Aorta (tissue), 5 donors: ENCODE data around the gene NLGN3. TPM values are rescaled to one million over a fixed set of nuclear protein-coding genes. Genes with fewer than 3 reads are reported as not detected.

Experiments
- ATAC-seq: fragments of 200-7000 bp; cut with Tn5 transposase; one replicate; pipeline ENCODE4 v1.9.1; 2022; ENCODE audit warnings: moderate library complexity; ENCODE audit not compliant: low FRiP score
- DNase-seq, 2 donors: peaks; one replicate each; pipeline ENCODE4 v3.0.0-alpha.2; 2020
- H3K27ac ChIP-seq, 2 donors: one replicate each; pipeline ENCODE4 v1.5.1; 2013; ENCODE audit warnings: low read length in 2 of 2, mild to moderate bottlenecking in 2 of 2, moderate library complexity in 2 of 2, control low read depth in 1 of 2, inconsistent platforms in 1 of 2, low read depth in 1 of 2
- H3K27me3 ChIP-seq, 2 donors: one replicate each; pipeline ENCODE4 v1.6.1; 2013; ENCODE audit warnings: control low read depth in 1 of 2, low read length in 1 of 2, mild to moderate bottlenecking in 1 of 2, moderate library complexity in 1 of 2; ENCODE audit not compliant: insufficient read depth in 2 of 2, control insufficient read depth in 1 of 2
- H3K36me3 ChIP-seq, 2 donors: one replicate each; pipeline ENCODE4 v1.6.1; 2013; ENCODE audit warnings: control low read depth in 1 of 2, low read length in 1 of 2, mild to moderate bottlenecking in 1 of 2; ENCODE audit not compliant: insufficient read depth in 2 of 2, control insufficient read depth in 1 of 2
- H3K4me1 ChIP-seq, 2 donors: one replicate each; pipeline ENCODE4 v1.6.1; 2013; ENCODE audit warnings: low read length in 2 of 2, control low read depth in 1 of 2, mild to moderate bottlenecking in 1 of 2, moderate library complexity in 1 of 2; ENCODE audit not compliant: insufficient read depth in 2 of 2, control insufficient read depth in 1 of 2
- H3K4me3 ChIP-seq, 2 donors: one replicate each; pipeline ENCODE4 v1.5.1; 2013; ENCODE audit warnings: low read length in 2 of 2, control low read depth in 1 of 2, mild to moderate bottlenecking in 1 of 2
- H3K9me3 ChIP-seq: one replicate; pipeline ENCODE4 v1.6.1; 2013; ENCODE audit warnings: mild to moderate bottlenecking, low read length; ENCODE audit not compliant: control insufficient read depth
- WGBS, 2 donors: extraction: QIAGEN DNeasy Blood & Tissue Kit; methylation state at CpG; one replicate each; pipeline ENCODE4 v1.1.7; 2013; 5-methylcytosine and 5-hydroxymethylcytosine counted together
- intact Hi-C, 2 donors: fragments of 100-400 bp; cut with DNase I; formaldehyde crosslinking; loops; one replicate each; pipeline versions ENCODE4 v1.14.2 to v1.15.0; 2022
- long read RNA-seq, 2 donors: library from polyadenylated mRNA; unstranded; transcript quantifications; one replicate each; pipeline ENCODE4 v2.0.0, GENCODE V29; 2020 to 2021
- polyA plus RNA-seq, 2 donors: library from polyadenylated mRNA; stranded (reverse); fragments of 200-250 nt; gene quantifications; one replicate each; pipeline ENCODE4 v1.2.3, GENCODE V29; 2013
- total RNA-seq, 2 donors: library from RNA; stranded (reverse); fragmentation: NEBNext Ultra II Directional; extraction: Animal tissue kit (Norgen Biotek cat#: 25700); gene quantifications; one replicate each; pipeline ENCODE4 v1.2.1, GENCODE V29; 2021
- donor health status: healthy with polysubstance abuse.
- donor health status: Bipolar disorder and iron deficiency.
- donor health status: DM: no; HTN: no; CAD: no.
- donor health status: DM: no; HTN: no; CAD: no.
- donor health status: DM: yes; HTN: yes; CAD: no.

Gene NLGN3
- total RNA-seq (1 to 10 TPM; 1.5 to 4.5 TPM), polyA plus RNA-seq (1 to 10 TPM in 1 of 2 donors, under 1 TPM in 1; 0.63 to 1.2 TPM)
- long read RNA-seq, donor 1, partial matches to known transcripts: 0 of 3 reads
- long read RNA-seq, donor 1, other reads (novel, unspliced or antisense): 3 of 3 reads
- long read RNA-seq, donor 2, partial matches to known transcripts: 0 of 3 reads
- long read RNA-seq, donor 2, other reads (novel, unspliced or antisense): 3 of 3 reads

DNA sequence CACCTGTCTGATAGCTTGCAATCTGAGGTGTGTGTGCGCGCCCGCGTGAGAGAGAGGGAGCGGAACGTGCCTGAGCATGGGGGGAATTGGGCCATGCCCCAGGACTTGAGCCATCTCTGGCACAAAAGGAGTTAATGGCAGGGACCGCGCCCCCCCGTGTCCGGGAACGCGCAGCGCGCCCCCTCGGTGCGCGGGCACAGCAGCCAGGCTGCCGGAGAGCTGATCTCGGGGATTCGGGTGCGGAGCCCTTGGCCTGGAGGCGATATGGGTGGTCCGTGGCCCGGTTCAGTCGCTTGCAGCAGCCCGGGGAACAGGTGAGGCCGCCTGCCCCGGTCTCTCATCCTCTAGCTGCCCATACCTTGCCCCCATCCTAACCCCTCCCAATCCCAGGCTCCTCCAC is at the start of gene NLGN3:
Gene NLGN3 (plus strand): TSS at position 191 of the 400 bp plus-strand sequence. CDS start 2,909 bp downstream, outside the sequence.
- peaks cover 0 to 2% of the 10 kb centered on the region in 2 donors for H3K4me1 ChIP-seq
- intact Hi-C loops: no loop called here
- peaks cover 0 to 6% of the 10 kb centered on the region in 2 donors for H3K36me3 ChIP-seq
- peak within 1 kb of the TSS in 1 of 2 donors; percentile 6 for H3K4me3 ChIP-seq
- H3K27me3 ChIP-seq: no peaks in the 10 kb centered on the region
- DNase-seq (no peak), ATAC-seq (no peak)
- no peak within 1 kb of the TSS for H3K27ac ChIP-seq
- 3 to 30% methylated on average over 28 of the region's 28 CpGs for WGBS, 2 donors
- H3K9me3 ChIP-seq: no peaks in the 10 kb centered on the region

DNA sequence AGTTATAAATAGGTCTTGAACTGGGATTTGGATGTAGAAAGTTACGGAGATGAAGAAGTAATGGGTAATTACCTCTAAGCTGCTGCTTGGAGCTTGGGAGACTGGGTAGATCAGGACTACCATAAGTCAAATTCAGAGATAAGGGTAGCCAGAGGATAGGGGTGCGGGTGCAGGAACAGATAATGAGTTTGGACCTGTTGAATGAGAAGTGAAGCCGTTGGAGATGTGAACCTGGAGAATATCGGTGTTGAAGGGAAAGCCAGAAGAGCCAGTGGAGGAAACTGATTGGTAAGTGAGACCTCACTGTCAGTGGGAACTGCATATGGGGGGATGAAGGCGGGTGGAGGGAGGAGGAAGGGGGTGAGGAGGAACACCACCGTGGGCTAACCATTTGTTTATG is 49.6 kb upstream of the NLGN3 start:
- Histone ChIP-seq H3K4me3 (peak overlapping the region in 1 of 2 donors; percentile 52), H3K27me3 (no peaks in the 10 kb centered on the region), H3K27ac (no peak overlapping the region), H3K9me3 (no peaks in the 10 kb centered on the region), H3K4me1 (no peaks in the 10 kb centered on the region), H3K36me3 (no peaks in the 10 kb centered on the region)
- intact Hi-C loops: no loop called here
- DNase-seq (no peak), ATAC-seq (no peak)
- WGBS, 2 donors: 19 to 33% methylated on average over 6 of the region's 6 CpGs

DNA sequence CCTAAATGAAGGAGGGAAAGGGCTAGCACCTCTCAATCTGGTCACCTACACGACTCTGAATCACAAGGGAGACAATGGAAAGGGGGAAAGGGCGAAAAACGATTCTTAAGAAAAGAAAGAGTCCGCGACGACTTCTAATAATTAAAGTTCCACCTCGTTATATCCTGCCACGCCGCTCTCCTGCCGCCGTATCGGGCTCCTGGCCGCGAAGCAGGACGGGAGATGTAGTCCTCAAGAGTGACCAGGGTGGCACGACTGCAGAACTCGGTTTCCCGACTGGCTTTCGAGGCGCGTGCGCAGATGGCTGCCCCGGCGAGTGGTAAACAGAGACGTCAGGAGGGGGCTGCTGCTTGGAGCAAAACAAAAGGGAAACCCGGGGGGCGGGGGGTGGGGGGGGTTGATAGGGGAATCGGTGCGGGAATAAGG is 49.1 kb upstream of the NLGN3 start, which contains the start of gene FOXO4:
Gene FOXO4 (plus strand): TSS at position 297 of the 426 bp plus-strand sequence. CDS start 678 bp downstream, outside the sequence.
- Histone ChIP-seq H3K4me3 (peak within 1 kb of the TSS; percentile 52 to 66), H3K9me3 (no peaks in the 10 kb centered on the region), H3K4me1 (no peaks in the 10 kb centered on the region), H3K27ac (peak within 1 kb of the TSS in 1 of 2 donors; percentile 52), H3K36me3 (no peaks in the 10 kb centered on the region), H3K27me3 (no peaks in the 10 kb centered on the region)
- DNase-seq: peak; percentile 95
- 1 to 12% methylated on average over 29 of the region's 29 CpGs for WGBS, 2 donors
- intact Hi-C loops: no loop called here
- ATAC-seq: peak; percentile 88

DNA sequence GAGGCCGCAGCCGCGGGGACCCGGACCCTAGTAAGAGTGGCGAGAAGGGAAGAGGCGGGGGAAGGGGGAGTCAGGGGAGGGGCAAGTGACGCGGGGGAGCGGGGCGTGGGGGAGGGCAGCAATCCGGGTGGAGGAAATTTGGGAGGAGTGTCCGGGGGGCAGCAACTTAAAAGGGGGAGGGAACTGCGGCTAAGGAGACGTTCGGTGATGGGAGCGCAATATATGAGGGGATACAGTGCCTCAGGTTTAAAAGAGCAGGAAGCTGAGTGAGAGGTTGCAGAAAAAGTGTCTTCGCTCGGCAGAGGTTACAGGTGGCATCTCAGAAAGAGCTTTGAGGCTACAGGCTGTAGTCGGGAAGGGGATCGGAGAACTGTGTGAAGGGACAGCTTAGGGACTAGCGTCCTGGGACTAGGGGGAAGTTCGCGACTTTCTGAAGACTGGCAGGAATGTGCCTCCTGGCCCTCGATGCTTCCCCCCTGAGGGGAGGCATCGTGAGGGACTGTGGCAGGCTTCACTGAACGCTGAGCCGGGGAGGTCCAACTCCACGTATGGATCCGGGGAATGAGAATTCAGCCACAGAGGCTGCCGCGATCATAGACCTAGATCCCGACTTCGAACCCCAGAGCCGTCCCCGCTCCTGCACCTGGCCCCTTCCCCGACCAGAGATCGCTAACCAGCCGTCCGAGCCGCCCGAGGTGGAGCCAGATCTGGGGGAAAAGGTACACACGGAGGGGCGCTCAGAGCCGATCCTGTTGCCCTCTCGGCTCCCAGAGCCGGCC is 48.5 kb upstream of the NLGN3 start:
- Histone ChIP-seq H3K4me3 (peak overlapping the region; percentile 52 to 60), H3K27me3 (no peaks in the 10 kb centered on the region), H3K36me3 (no peaks in the 10 kb centered on the region), H3K27ac (peak overlapping the region in 1 of 2 donors; percentile 52), H3K9me3 (no peaks in the 10 kb centered on the region), H3K4me1 (no peaks in the 10 kb centered on the region)
- ATAC-seq (peak; percentile 87), DNase-seq (peak in 1 of 2 donors; percentile 74)
- 1 to 15% methylated on average over 45 to 46 of the region's 46 CpGs for WGBS, 2 donors
- intact Hi-C loops: no loop called here

DNA sequence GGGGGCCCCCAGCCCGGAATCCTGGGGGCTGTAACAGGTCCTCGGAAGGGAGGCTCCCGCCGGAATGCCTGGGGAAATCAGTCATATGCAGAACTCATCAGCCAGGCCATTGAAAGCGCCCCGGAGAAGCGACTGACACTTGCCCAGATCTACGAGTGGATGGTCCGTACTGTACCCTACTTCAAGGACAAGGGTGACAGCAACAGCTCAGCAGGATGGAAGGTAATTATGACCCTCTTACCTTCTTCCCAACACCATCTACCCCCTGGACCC is 47.9 kb upstream of the NLGN3 start:
- 7 to 25% methylated on average over 9 of the region's 9 CpGs for WGBS, 2 donors
- Histone ChIP-seq H3K27me3 (no peaks in the 10 kb centered on the region), H3K4me1 (no peaks in the 10 kb centered on the region), H3K27ac (no peak overlapping the region), H3K9me3 (no peaks in the 10 kb centered on the region), H3K4me3 (peak overlapping the region; percentile 52 to 60), H3K36me3 (no peaks in the 10 kb centered on the region)
- DNase-seq: no peak
- intact Hi-C loops: no loop called here
- peak; percentile 16 for ATAC-seq

DNA sequence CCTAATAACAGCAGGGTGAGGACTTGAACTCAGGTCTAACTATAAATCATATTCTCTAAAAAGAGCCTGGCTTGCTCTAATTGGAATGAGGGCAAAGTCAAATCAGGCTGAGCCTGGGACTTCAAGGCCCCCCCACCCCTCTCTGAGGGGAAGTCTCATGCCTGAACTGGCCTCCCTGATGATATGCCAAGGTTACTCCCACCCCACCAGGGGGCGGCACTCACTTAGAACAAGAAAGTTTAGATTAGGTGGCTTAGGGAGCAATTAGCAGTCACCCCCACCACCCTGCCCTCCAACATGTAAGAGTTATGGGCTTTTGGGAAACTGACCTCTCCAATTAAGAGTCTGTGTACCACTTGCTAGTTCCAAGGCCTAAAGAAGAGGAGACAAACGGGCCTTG is 46.3 kb upstream of the NLGN3 start:
- no peaks in the 10 kb centered on the region for H3K4me1 ChIP-seq
- H3K9me3 ChIP-seq: no peaks in the 10 kb centered on the region
- H3K4me3 ChIP-seq: no peak overlapping the region
- no peak overlapping the region for H3K27ac ChIP-seq
- intact Hi-C loops: no loop called here
- DNase-seq (peak; percentile 71 to 82), ATAC-seq (no peak)
- 34 to 41% methylated on average over 2 of the region's 2 CpGs for WGBS, 2 donors
- H3K36me3 ChIP-seq: no peaks in the 10 kb centered on the region
- no peaks in the 10 kb centered on the region for H3K27me3 ChIP-seq

DNA sequence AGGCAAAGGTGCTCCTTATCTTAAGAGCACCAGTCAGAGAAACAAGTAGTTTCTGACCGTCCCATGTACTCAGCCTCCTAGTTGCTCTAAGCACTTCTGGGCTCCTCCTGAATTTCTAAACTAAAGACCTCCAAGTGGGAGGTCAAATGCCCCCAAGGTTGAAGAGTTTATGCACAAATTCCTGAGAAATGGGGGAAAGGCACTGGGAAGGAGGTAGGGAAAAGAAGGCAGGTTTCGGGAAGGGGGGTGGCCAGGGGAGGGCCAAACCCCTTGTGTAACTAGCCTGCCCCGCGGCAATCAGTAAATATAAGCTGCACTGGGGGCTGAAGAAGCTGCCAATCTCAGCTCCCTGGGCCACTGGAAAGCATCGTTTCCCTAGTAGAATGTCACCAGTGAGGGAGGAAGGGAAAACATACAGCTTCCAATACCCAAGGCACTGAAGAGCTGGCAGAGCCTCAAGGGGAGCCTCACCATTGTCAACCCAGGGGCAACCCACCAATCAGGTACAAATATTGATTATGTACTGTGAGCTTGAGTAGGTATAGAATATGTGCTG is 45.6 kb upstream of the NLGN3 start:
- WGBS, 2 donors: 50 to 69% methylated on average over 5 of the region's 5 CpGs
- H3K4me1 ChIP-seq: no peaks in the 10 kb centered on the region
- no peak overlapping the region for H3K27ac ChIP-seq
- ATAC-seq (no peak), DNase-seq (no peak)
- no peaks in the 10 kb centered on the region for H3K36me3 ChIP-seq
- H3K4me3 ChIP-seq: no peak overlapping the region
- H3K9me3 ChIP-seq: no peaks in the 10 kb centered on the region
- H3K27me3 ChIP-seq: no peaks in the 10 kb centered on the region
- intact Hi-C loops: no loop called here

DNA sequence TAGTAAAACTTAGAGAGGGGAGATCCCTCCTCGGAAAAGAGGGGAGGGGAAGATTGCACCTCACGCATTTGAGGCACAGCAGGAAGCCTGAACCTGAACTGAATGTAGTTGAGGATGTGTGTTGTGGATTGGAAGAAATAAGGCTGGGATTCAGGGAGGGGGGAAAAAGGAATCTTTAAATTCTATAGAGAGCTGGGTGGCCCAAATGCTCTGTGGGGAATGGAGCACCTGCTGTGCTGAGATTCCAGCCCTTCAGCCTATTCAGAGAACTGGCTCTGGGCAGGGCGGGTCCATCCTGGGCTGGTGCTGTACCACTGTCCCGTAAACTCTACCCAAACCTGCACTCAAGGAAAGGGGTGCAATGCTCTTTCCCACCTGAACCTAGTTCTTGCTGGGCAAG is 44.9 kb upstream of the NLGN3 start:
- Histone ChIP-seq H3K27me3 (no peaks in the 10 kb centered on the region), H3K9me3 (no peaks in the 10 kb centered on the region), H3K27ac (no peak overlapping the region), H3K4me3 (no peak overlapping the region), H3K36me3 (no peaks in the 10 kb centered on the region), H3K4me1 (no peaks in the 10 kb centered on the region)
- intact Hi-C loops: no loop called here
- no peak for ATAC-seq
- WGBS, 2 donors: 59 to 91% methylated on average over 4 of the region's 4 CpGs
- DNase-seq: no peak
